IMR-90 (cell line): ENCODE results near the gene LDHD. TPM values are rescaled to one million over a fixed set of nuclear protein-coding genes. Genes with fewer than 3 reads are reported as not detected.
A peak's percentile ranks its signal among the peaks of the same experiment; 100 is the strongest.

Experiments
- ATAC-seq: fragments of 200-7000 bp; cut with Tn5 transposase; 2 replicates; pipeline ENCODE4 v1.9.1; 2020; ENCODE audit warnings: low read depth, mild to moderate bottlenecking, moderate library complexity
- BruUV-seq: library from RNA; stranded (reverse); fragments of 400-500 nt; replicated peaks from 2 replicates; lab custom pipeline; 2021; lab: Mats Ljungman, UMichigan
- CTCF ChIA-PET: fragments of 300-600 bp; formaldehyde crosslinking; extraction: SDS; loops from one replicate; lab custom pipeline; 2021; ENCODE audit warnings: antibody characterized with exemption; lab: Yijun Ruan, JAX
- POLR2A ChIA-PET: fragments of 300-600 bp; sonication (Branson Sonifier 250); formaldehyde crosslinking; loops from one replicate; lab custom pipeline; 2022; ENCODE audit warnings: antibody characterized with exemption; ENCODE audit not compliant: unreplicated experiment; lab: Charles Lee
- DNase-seq: peaks from one replicate; pipeline ENCODE4 v3.0.0; 2013
- H2AFZ ChIP-seq: replicated peaks from 2 replicates; pipeline ENCODE3; 2013; ENCODE audit warnings: low read length, mild to moderate bottlenecking; ENCODE audit not compliant: poor library complexity
- H2AK5ac ChIP-seq: 2 replicates; pipeline ENCODE4 v1.6.1; 2013; ENCODE audit warnings: low read depth, low read length, inconsistent platforms
- H2AK9ac ChIP-seq: replicated peaks from 2 replicates; pipeline ENCODE3; 2013; ENCODE audit warnings: mild to moderate bottlenecking, low read depth, low read length, moderate library complexity; ENCODE audit not compliant: poor library complexity
- H2BK120ac ChIP-seq: 2 replicates; pipeline ENCODE4 v1.6.1; 2013; ENCODE audit warnings: low read depth, low read length, inconsistent platforms
- H2BK15ac ChIP-seq: 3 replicates; pipeline ENCODE4 v1.6.1; 2013; ENCODE audit warnings: low read depth, low read length, inconsistent platforms
- H2BK20ac ChIP-seq: 2 replicates; pipeline ENCODE4 v1.6.1; 2013; ENCODE audit warnings: low read depth, mild to moderate bottlenecking, inconsistent platforms, low read length, moderate library complexity
- H2BK5ac ChIP-seq: 2 replicates; pipeline ENCODE4 v1.6.1; 2013; ENCODE audit warnings: mild to moderate bottlenecking, low read depth, low read length, inconsistent platforms; ENCODE audit not compliant: poor library complexity, severe bottlenecking
- H3K14ac ChIP-seq: replicated peaks from 2 replicates; pipeline ENCODE4 v1.6.1; 2013; ENCODE audit warnings: low read depth, low read length, inconsistent platforms
- H3K18ac ChIP-seq: 2 replicates; pipeline ENCODE4 v1.6.1; 2013; ENCODE audit warnings: low read depth, low read length, control low read depth
- H3K23ac ChIP-seq: 2 replicates; pipeline ENCODE4 v1.6.1; 2013; ENCODE audit warnings: low read depth, low read length, inconsistent platforms
- H3K27ac ChIP-seq: 2 replicates; pipeline ENCODE4 v1.5.1; 2013; ENCODE audit warnings: mild to moderate bottlenecking, control low read depth, low read length; ENCODE audit not compliant: insufficient read depth
- H3K27me3 ChIP-seq: 2 replicates; pipeline ENCODE4 v1.6.1; 2013; ENCODE audit warnings: low read length; ENCODE audit not compliant: control insufficient read depth, insufficient read depth
- H3K36me3 ChIP-seq: 2 replicates; pipeline ENCODE4 v1.6.1; 2013; ENCODE audit warnings: low read length, mixed read lengths; ENCODE audit not compliant: control insufficient read depth, insufficient read depth
- H3K4ac ChIP-seq: 2 replicates; pipeline ENCODE4 v1.6.1; 2013; ENCODE audit warnings: low read depth, low read length, inconsistent platforms
- H3K4me1 ChIP-seq: 2 replicates; pipeline ENCODE4 v1.6.1; 2013; ENCODE audit warnings: low read length, mixed read lengths; ENCODE audit not compliant: control insufficient read depth, insufficient read depth
- H3K4me2 ChIP-seq: 2 replicates; pipeline ENCODE4 v1.6.1; 2013; ENCODE audit warnings: low read depth, mild to moderate bottlenecking, control low read depth, low read length, moderate library complexity
- H3K4me3 ChIP-seq: 2 replicates; pipeline ENCODE4 v1.5.1; 2013; ENCODE audit warnings: low read depth, mild to moderate bottlenecking, control low read depth, low read length, moderate library complexity; ENCODE audit not compliant: insufficient read depth
- H3K56ac ChIP-seq: 2 replicates; pipeline ENCODE4 v1.6.1; 2013; ENCODE audit warnings: low read length, inconsistent platforms; ENCODE audit not compliant: insufficient read depth; ENCODE audit errors: extremely low read depth
- H3K79me1 ChIP-seq, 2 experiments: 2 replicates each; pipeline ENCODE4 v1.6.1; 2013; ENCODE audit warnings: low read length in 2 of 2, inconsistent platforms in 1 of 2, low read depth in 1 of 2
- H3K9ac ChIP-seq: 2 replicates; pipeline ENCODE4 v1.6.1; 2013; ENCODE audit warnings: low read depth, low read length, control low read depth
- H3K9me1 ChIP-seq: 2 replicates; pipeline ENCODE4 v1.6.1; 2013; ENCODE audit warnings: low read length, inconsistent platforms; ENCODE audit not compliant: insufficient read depth
- H3K9me3 ChIP-seq: 2 replicates; pipeline ENCODE4 v1.6.1; 2013; ENCODE audit warnings: low read length; ENCODE audit not compliant: control insufficient read depth, insufficient read depth
- H4K20me1 ChIP-seq: 2 replicates; pipeline ENCODE4 v1.6.1; 2013; ENCODE audit warnings: low read length, inconsistent platforms; ENCODE audit not compliant: insufficient read depth
- H4K5ac ChIP-seq: 2 replicates; pipeline ENCODE4 v1.6.1; 2013; ENCODE audit warnings: mild to moderate bottlenecking, low read depth, low read length, control low read depth
- H4K8ac ChIP-seq, 2 experiments: 2 replicates each; pipeline ENCODE4 v1.6.1; 2013; ENCODE audit warnings: low read depth in 2 of 2, low read length in 2 of 2, control low read depth in 1 of 2, inconsistent platforms in 1 of 2
- H4K91ac ChIP-seq: 2 replicates; pipeline ENCODE4 v1.6.1; 2013; ENCODE audit warnings: low read depth, low read length, inconsistent platforms; ENCODE audit not compliant: insufficient read depth
- BHLHE40 ChIP-seq: fragments of 150-350 bp; IDR thresholded peaks from 2 replicates; pipeline ENCODE4 v1.6.1; 2016; ENCODE audit warnings: mild to moderate bottlenecking, low read depth, low read length
- CEBPB ChIP-seq: IDR thresholded peaks from 2 replicates; pipeline ENCODE4 v1.6.1; 2012; ENCODE audit warnings: low read depth, low read length, improper control_type of control experiment
- CHD1 ChIP-seq: IDR thresholded peaks from 2 replicates; pipeline ENCODE4 v1.6.1; 2012; ENCODE audit warnings: low read depth, low read length, improper control_type of control experiment
- CTCF ChIP-seq: conservative IDR thresholded peaks from 2 replicates; pipeline ENCODE4 v1.5.1; 2012; ENCODE audit warnings: mild to moderate bottlenecking, low read depth, low read length, improper control_type of control experiment
- ELK1 ChIP-seq: fragments of 150-350 bp; IDR thresholded peaks from 2 replicates; pipeline ENCODE4 v1.6.1; 2016; ENCODE audit warnings: low read depth, mild to moderate bottlenecking, low read length, moderate library complexity, borderline replicate concordance
- FOS ChIP-seq: fragments of 150-350 bp; IDR thresholded peaks from 2 replicates; pipeline ENCODE4 v1.6.1; 2016; ENCODE audit warnings: low read depth, low read length
- MAFK ChIP-seq: IDR thresholded peaks from 2 replicates; pipeline ENCODE4 v1.6.1; 2012; ENCODE audit warnings: low read depth, low read length, improper control_type of control experiment
- MAZ ChIP-seq: IDR thresholded peaks from 2 replicates; pipeline ENCODE4 v1.6.1; 2012; ENCODE audit warnings: low read depth, mild to moderate bottlenecking, low read length, improper control_type of control experiment, moderate library complexity, borderline replicate concordance
- MXI1 ChIP-seq: IDR thresholded peaks from 2 replicates; pipeline ENCODE4 v1.6.1; 2012; ENCODE audit warnings: low read depth, mild to moderate bottlenecking, low read length, moderate library complexity, borderline replicate concordance
- NFE2L2 ChIP-seq: fragments of 150-350 bp; IDR thresholded peaks from 2 replicates; pipeline ENCODE4 v1.6.1; 2016; ENCODE audit warnings: low read depth, mild to moderate bottlenecking, low read length
- POLR2A ChIP-seq: IDR thresholded peaks from 2 replicates; pipeline ENCODE4 v1.6.1; 2012; ENCODE audit warnings: mild to moderate bottlenecking, low read depth, low read length
- RAD21 ChIP-seq: IDR thresholded peaks from 2 replicates; pipeline ENCODE4 v1.6.1; 2012; ENCODE audit warnings: low read length, improper control_type of control experiment
- RCOR1 ChIP-seq: IDR thresholded peaks from 2 replicates; pipeline ENCODE4 v1.6.1; 2012; ENCODE audit warnings: mild to moderate bottlenecking, low read length, improper control_type of control experiment; ENCODE audit not compliant: insufficient replicate concordance
- RFX5 ChIP-seq: IDR thresholded peaks from 2 replicates; pipeline ENCODE4 v1.8.0; 2012; ENCODE audit warnings: low read depth, mild to moderate bottlenecking, low read length, moderate library complexity
- SMC3 ChIP-seq: fragments of 150-350 bp; IDR thresholded peaks from 2 replicates; pipeline ENCODE4 v1.6.1; 2016; ENCODE audit warnings: low read depth, mild to moderate bottlenecking, antibody characterized with exemption, low read length, moderate library complexity
- USF2 ChIP-seq: fragments of 150-350 bp; IDR thresholded peaks from 2 replicates; pipeline ENCODE4 v1.6.1; 2017; ENCODE audit warnings: mild to moderate bottlenecking, antibody characterized with exemption, low read length, low read depth
- WGBS, 2 experiments: methylation state at CpG; one replicate each; pipeline versions ENCODE4 v1.1.5 to v1.1.7; 2013; ENCODE audit warnings: missing lambda C conversion rate in 2 of 2; ENCODE audit not compliant: insufficient read length in 1 of 2; ENCODE audit errors: extremely low coverage in 2 of 2; 5-methylcytosine and 5-hydroxymethylcytosine counted together
- dilution Hi-C: fragments of 300-500 bp; cut with HindIII; formaldehyde crosslinking; loops from one replicate; pipeline ENCODE4 v1.14.3; 2018; ENCODE audit warnings: low sequenced_read_pairs; ENCODE audit not compliant: unreplicated experiment
- in situ Hi-C: fragments of 300-500 bp; cut with MboI; formaldehyde crosslinking; loops from 3 replicates; pipeline ENCODE4 v1.14.3; 2019; ENCODE audit warnings: low sequenced_read_pairs, inconsistent platforms, mixed read lengths
- intact Hi-C: fragments of 100-400 bp; cut with micrococcal nuclease; formaldehyde crosslinking; loops from 2 replicates; pipeline ENCODE4 v1.10.0; 2022
- polyA plus RNA-seq, 3 experiments: library from polyadenylated mRNA; depleted of rRNA; stranded (reverse); fragments of >200 nt; gene quantifications; 2 replicates each; pipeline ENCODE4 v1.2.3, GENCODE V29; 2012; ENCODE audit warnings: low replicate concordance in 1 of 3
- total RNA-seq: library from RNA; depleted of rRNA; stranded (reverse); fragments of >200 nt; gene quantifications from 2 replicates; pipeline ENCODE4 v1.2.3, GENCODE V29; 2012

The LDHD gene
- total and polyA plus RNA-seq, 2 of the 4 experiments (the other 2 are of a cell fraction): under 0.01 to 0.26 TPM

- Histone ChIP-seq H3K9me1 (peaks cover 34% of the 10 kb centered on the region), H3K23ac (peak overlapping the region; percentile 18; the same call in 1 of the 2 replicates)
- no TSS peak for BruUV-seq
Measured at GRCh38 chr16:75088934-75089333, 27.6 kb downstream of the LDHD start.

More at GRCh38 chr16:75088934-75089333, 27.6 kb downstream of the LDHD start:
- ChIA-PET CTCF (no interaction called here), POLR2A (no interaction called here)
- Histone ChIP-seq H3K4ac (0 out of 2 replicates have a peak overlapping the region, but pooled peaks have one; percentile 10), H2AK5ac (no peak overlapping the region), H3K79me1 (peaks cover 49 to 88% of the 10 kb centered on the region in 2 experiments), H4K91ac (no peak overlapping the region), H3K4me2 (no peak overlapping the region), H3K27me3 (no peaks in the 10 kb centered on the region), H2BK20ac (no peak overlapping the region), H3K9me3 (no peaks in the 10 kb centered on the region), H3K18ac (peak overlapping the region; percentile 5; the same call in 1 of the 2 replicates), H3K14ac (no peak overlapping the region; the same call in 1 of the 2 replicates), H4K8ac (no peak overlapping the region), H4K20me1 (peaks cover 23% of the 10 kb centered on the region), H2BK5ac (no peak overlapping the region), H3K27ac (no peak overlapping the region), H3K4me3 (no peak overlapping the region), H3K9ac (no peak overlapping the region), H3K36me3 (peaks cover 8% of the 10 kb centered on the region), H2AK9ac (no peak overlapping the region), H4K5ac (no peak overlapping the region), H2AFZ (no peak overlapping the region), H3K4me1 (peaks cover 22% of the 10 kb centered on the region), H2BK120ac (no peak overlapping the region), H2BK15ac (no peak overlapping the region), H3K56ac (no peak overlapping the region)
- ATAC-seq: no peak
- dilution Hi-C loops: no loop called here
- DNase-seq: no peak
- WGBS, 2 experiments: no CpG with 5 or more reads among the region's 8 CpGs
- intact Hi-C loops: loop anchor here (5.0 kb wide), 2 partner anchors 57 to 77 kb away; no protein-coding TSS in a partner anchor
- TF ChIP-seq RFX5 (no peak), POLR2A (no peak), FOS (no peak), ELK1 (no peak), MAFK (no peak), CTCF (no peak), RAD21 (no peak), CEBPB (no peak), MAZ (no peak), CHD1 (no peak), NFE2L2 (no peak), RCOR1 (no peak), USF2 (no peak), MXI1 (no peak), BHLHE40 (no peak), SMC3 (no peak)
- in situ Hi-C loops: loop anchor here (5.0 kb wide), 1 partner anchor 77 kb away; no protein-coding TSS in a partner anchor
